T-helper 2 cell (primary cell): ENCODE data around the gene SETD1B.
"Not testable (repeated sequence)": the region's sequence is repeated elsewhere in the genome, so short reads cannot be mapped to it uniquely, and the experiment has no call there.

Source experiments
- DNase-seq, 5 experiments: peaks; one replicate each; pipeline versions ENCODE4 v3.0.0 to v3.0.0-alpha.2; 2012 to 2022
- total RNA-seq, 2 donors: gene quantifications; one replicate each; lab custom pipeline; 2026; lab: John Stamatoyannopoulos, UW

Gene SETD1B
- 55.8 to 104 reads per million in 2 donors for total RNA-seq

DNA sequence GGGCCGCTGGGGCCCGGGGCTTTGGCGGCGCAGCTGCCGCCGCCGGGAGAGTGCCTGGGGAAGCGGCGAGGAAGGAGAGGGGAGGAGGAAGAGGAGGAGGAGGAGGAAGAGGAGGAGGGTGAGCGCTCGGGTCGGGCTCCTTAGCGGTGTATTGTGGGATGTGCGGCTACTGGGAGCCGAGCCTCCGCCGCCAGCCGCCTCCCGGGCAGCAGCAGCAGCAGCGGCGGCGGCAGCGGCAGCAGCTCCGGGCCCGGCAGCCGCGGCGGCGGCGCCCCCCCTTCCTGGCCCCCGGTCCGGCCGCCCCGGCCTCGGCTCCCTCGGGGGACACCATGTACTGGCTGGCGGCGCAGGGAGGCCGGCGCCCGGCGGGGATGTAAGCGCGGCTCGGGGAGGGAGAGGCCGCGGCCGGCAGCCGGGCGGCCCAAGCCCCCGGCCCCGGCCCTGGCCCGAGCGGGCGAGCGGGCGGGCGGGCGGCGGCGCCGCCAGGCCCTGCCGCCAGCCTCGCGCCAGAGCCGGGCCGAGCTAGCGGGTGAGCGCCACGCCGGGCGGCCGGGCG lies at the start of gene SETD1B:
Gene SETD1B (plus strand): TSS at position 149 of the 556 bp plus-strand sequence. CDS start 729 bp downstream, outside the sequence.
- peak in 2 of 5 experiments; percentile 34 to 79 for DNase-seq

- DNase-seq, result no peak
Observed at GRCh38 chr12:121754836-121755235, 49.0 kb upstream of the SETD1B start.

- no peak for DNase-seq
Observed at GRCh38 chr12:121755591-121755990, 48.2 kb upstream of the SETD1B start.

- DNase-seq, result not testable (repeated sequence)
Observed at GRCh38 chr12:121758536-121758935, 45.3 kb upstream of the SETD1B start.

DNA sequence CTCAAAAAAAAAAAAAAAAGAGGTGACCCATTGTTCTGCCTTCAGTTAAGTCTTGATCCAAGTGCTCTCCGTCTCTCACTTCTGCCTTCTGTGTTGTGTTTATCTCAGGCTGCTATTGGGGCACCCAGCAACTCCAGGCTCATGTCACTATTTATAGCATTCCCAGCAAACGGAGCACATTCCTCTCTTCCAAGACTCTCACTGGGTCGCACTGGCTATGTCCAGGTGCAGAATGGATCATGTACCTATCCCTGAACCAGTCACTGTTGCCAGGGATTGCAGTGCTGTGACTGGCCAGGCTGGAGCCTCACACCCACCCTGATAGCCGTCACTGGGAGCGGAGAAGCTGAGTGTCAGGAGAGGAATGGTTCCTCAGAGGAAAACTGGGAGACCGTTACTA lies 41.5 kb upstream of the SETD1B start:
- no peak for DNase-seq

- DNase-seq, result no peak
Observed at GRCh38 chr12:121764808-121765207, 39.0 kb upstream of the SETD1B start.

DNA sequence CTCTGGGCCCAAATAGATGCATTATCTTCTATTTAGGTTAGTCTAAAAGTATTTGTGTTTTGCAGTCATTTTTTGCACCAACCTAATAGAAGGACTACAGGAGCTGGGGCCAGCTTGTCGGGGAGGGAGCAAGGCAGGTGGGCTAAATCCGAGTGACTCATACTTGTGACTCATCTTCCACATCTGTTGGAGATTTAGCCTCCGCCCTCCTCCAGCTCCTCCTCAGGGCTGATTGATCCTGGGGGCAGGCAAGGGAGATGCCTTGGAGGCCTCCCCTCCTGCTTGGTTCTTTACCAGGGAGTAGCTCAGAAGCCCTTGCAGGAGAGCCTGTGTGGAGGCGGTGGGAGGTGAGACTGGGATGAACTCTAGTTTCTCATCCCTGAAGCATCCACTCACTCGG lies 38.2 kb upstream of the SETD1B start:
- DNase-seq, result no peak

DNA sequence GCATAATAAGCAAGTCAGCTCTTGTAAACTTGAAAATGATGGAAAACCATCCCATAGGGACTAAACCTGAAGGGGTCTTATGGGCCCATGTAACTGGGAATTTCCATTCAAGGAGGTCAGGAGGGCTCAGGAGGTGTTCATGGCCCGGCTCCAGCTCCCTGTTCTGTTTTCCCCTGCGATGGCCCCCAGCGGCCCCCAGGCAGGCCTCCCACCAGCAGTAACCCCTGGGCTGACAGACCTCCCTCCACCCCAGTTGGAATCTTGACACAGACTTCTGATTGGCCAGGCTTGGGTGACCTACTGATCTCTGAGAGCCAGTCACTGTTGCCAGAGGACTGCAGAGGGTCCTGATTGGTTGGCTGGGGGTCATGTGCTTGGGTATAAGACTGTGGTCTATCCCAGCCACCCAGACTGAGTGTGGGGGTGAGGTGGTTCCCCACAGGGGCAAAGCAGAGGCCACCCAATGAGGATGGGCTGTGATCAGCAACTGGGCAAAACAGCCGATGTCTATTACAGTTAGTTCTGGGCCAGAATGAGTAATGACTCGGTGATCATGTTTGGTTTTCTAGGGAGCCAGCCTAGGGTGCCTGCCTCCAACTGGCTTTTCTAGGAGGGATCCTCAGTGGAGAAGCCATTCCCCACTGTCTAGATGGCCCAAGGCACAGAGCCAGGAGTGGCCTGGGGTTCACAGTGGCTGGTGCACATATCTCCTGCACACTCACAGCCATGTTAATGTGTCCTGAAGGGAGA lies 37.3 kb upstream of the SETD1B start:
- DNase-seq, result no peak

- DNase-seq, result no peak
Observed at GRCh38 chr12:121767525-121768016, 36.2 kb upstream of the SETD1B start.

GRCh38 chr12:121769297-121769830 lies 34.4 kb upstream of the SETD1B start:
- DNase-seq, result no peak

- no peak for DNase-seq
Observed at GRCh38 chr12:121769831-121770301, 33.9 kb upstream of the SETD1B start.

GRCh38 chr12:121770388-121770787 lies 33.4 kb upstream of the SETD1B start:
- DNase-seq, result no peak

DNA sequence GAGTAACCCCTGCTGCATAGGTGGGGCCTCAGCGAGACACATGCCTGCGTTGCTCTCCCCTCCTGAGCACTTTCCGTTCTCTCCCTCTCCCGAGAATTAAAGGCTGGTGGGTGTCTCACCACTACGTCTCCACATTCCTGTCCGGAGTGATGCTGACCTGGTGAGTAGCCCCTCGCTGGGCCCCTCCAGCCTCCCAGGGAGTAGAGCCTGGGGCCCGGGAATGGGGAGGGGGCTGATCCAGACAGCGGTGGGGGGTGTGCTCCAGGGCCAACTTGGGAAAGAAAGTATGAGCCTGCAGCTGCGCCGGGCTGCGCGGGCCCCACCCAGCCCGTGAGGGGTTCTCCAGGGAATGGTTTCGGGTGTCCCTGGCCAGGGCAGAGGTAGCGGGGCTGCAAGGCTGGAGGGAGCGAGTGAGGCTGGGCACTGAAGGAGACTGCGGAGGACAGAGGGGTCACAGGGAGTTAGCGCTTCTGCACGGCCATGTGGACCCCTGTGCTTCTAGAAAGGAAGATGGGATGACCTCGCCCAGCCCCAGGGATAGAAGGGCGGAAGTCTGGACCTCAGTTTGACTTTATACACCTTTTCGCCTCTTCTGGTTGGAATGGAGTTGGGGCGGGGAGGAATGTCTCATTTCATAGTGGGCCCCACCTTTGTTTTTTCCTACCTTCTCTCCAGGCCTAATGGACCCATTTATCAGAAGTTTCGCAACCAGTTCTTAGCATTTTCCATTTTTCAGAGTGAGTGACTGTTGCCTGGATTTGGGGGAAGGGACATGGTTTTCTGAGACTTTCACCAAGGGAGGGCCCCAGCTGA lies 32.8 kb upstream of the SETD1B start:
- DNase-seq, result no peak

GRCh38 chr12:121773011-121773777 lies 30.6 kb upstream of the SETD1B start:
- peak; percentile 55 to 88 (median 65) for DNase-seq

- no peak for DNase-seq
Observed at GRCh38 chr12:121774968-121775474, 28.8 kb upstream of the SETD1B start.

DNA sequence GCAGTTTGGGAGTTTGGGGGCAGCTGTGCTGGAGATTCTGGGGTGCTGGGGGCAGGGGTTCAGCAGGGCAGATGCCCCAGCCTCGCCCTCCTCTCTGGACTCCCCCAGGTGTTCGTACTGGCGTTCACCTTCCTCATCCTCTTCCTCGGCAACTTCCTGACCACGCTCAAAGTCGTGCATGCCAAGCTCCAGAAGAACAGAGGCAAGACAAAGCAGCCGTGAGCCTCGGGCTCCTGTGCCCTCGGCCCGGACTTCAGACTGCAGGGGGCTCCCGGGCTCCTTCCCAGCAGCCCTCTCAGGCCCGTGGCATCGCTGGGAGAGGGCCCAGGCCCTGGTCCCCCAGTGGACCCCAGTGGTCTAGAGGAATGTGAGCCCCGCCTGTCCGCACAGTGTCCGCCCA lies 28.3 kb upstream of the SETD1B start:
- no peak for DNase-seq

GRCh38 chr12:121776190-121777098 lies 27.4 kb upstream of the SETD1B start:
- DNase-seq, result peak; percentile 75 to 87 (median 82)

DNA sequence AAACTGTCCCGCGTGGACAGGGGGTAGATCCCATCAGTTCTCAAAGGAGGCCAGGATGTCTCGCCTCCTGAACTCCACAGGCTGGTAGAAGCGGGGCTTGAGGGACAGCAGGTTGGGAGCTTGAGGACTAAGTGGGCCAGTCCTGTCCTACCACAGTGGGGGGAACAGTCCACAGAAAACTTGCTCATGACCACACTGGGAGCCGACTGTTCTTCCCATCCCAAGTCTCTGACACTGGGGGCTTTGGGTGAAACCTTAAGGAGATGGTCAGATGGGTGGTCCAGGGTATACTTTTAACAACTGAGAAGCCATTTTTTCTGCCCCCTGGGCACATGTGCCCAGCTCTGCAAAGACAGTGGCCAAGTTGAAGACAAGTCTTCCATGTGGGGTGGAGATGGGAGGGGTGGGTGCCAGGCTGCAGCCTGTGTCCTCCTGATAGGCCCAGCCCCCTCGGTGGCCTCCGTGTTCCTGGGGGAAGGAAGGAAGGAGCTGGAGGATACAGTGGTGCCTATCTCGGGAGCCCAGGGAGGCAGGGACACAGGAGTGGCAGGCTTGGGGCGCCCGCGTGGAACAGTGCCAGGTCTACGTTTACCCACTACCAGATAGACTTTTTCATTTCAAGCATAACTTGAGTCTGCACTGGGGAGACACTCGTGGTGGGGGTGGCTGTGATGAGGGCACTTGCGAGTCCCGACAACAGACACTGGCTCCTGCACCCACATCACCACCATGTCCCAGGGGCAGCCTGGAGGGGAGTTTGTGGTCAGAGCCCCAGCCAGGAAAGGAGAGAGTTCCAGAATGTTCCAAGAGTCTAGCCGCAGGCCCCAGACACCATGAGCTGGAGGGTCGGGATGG lies 25.0 kb upstream of the SETD1B start:
- DNase-seq, result no peak

- no peak for DNase-seq
Observed at GRCh38 chr12:121779422-121779895, 24.4 kb upstream of the SETD1B start.

GRCh38 chr12:121780429-121780828 lies 23.4 kb upstream of the SETD1B start:
- no peak for DNase-seq
